ENCODE data around the gene NFXL1. TPM values are rescaled to one million over a fixed set of nuclear protein-coding genes. Genes with fewer than 3 reads are reported as not detected.

NFXL1 gene
- total and polyA plus RNA-seq, 2 of the 4 experiments (the other 2 are of a cell fraction): 13.9 to 23.1 TPM

GRCh38 chr4:47942081-47942819 is 27.9 kb upstream of the NFXL1 start:
- no peak overlapping the region for H3K9ac ChIP-seq (ENCODE audit: low read depth, low read length)
- POLR2A ChIA-PET (ENCODE audit: unreplicated experiment): no interaction called here
- no peak overlapping the region for H2BK15ac ChIP-seq (ENCODE audit: low read depth, low read length)
- H4K20me1 ChIP-seq (ENCODE audit: insufficient read depth, low read length): no peaks in the 10 kb centered on the region
- H3K18ac ChIP-seq (ENCODE audit: low read depth, low read length): no peak overlapping the region
- H3K79me1 ChIP-seq (ENCODE audit: low read depth in 1 of 2, low read length in 2 of 2): no peaks in the 10 kb centered on the region
- H3K14ac ChIP-seq (replicated peaks; ENCODE audit: low read depth, low read length): no peak overlapping the region
- H3K27me3 ChIP-seq (ENCODE audit: control insufficient read depth, insufficient read depth, low read length): peaks cover 11% of the 10 kb centered on the region
- no peak overlapping the region for H3K4me3 ChIP-seq (ENCODE audit: insufficient read depth, low read depth, low read length)
- no peak overlapping the region for H4K91ac ChIP-seq (ENCODE audit: insufficient read depth, low read depth, low read length)
- no peak overlapping the region for H2AK9ac ChIP-seq (replicated peaks; ENCODE audit: low read depth, low read length, poor library complexity)
- H3K4me2 ChIP-seq (ENCODE audit: low read depth, low read length): no peak overlapping the region
- H2AK5ac ChIP-seq (ENCODE audit: low read depth, low read length): no peak overlapping the region
- H4K5ac ChIP-seq (ENCODE audit: low read depth, low read length): no peak overlapping the region
- no TSS peak for BruUV-seq (replicated peaks)
- DNase-seq: no peak
- H3K9me1 ChIP-seq (ENCODE audit: insufficient read depth, low read length): no peaks in the 10 kb centered on the region
- H2BK20ac ChIP-seq (ENCODE audit: low read depth, low read length): no peak overlapping the region
- no peak overlapping the region for H3K27ac ChIP-seq (ENCODE audit: insufficient read depth, low read length)
- dilution Hi-C loops (cut with HindIII; ENCODE audit: low sequenced_read_pairs, unreplicated experiment) (no loop called here), intact Hi-C loops (cut with micrococcal nuclease) (no loop called here), in situ Hi-C loops (cut with MboI; ENCODE audit: low sequenced_read_pairs) (no loop called here)
- no peak overlapping the region for H3K56ac ChIP-seq (ENCODE audit: extremely low read depth, insufficient read depth, low read length)
- CTCF ChIA-PET: interaction anchor here (0.5 kb wide), 1 partner anchor 43 kb away, joined by 7 read pairs; no protein-coding TSS in a partner anchor
- H3K9me3 ChIP-seq (ENCODE audit: control insufficient read depth, insufficient read depth, low read length): no peaks in the 10 kb centered on the region
- H4K8ac ChIP-seq (ENCODE audit: low read depth in 2 of 2, low read length in 2 of 2): no peak overlapping the region
- H2BK5ac ChIP-seq (ENCODE audit: low read depth, low read length, poor library complexity, severe bottlenecking): no peak overlapping the region
- H3K23ac ChIP-seq (ENCODE audit: low read depth, low read length): no peak overlapping the region
- H2BK120ac ChIP-seq (ENCODE audit: low read depth, low read length): no peak overlapping the region
- no peak overlapping the region for H2AFZ ChIP-seq (replicated peaks; ENCODE audit: low read length, poor library complexity)
- no peaks in the 10 kb centered on the region for H3K4me1 ChIP-seq (ENCODE audit: control insufficient read depth, insufficient read depth, low read length)
- no peaks in the 10 kb centered on the region for H3K36me3 ChIP-seq (ENCODE audit: control insufficient read depth, insufficient read depth, low read length)
- no peak for TF ChIP-seq CTCF (conservative IDR thresholded peaks at IDR 0.05; ENCODE audit: low read depth, low read length)
- no peak for TF ChIP-seq POLR2A (IDR thresholded peaks at IDR 0.05; ENCODE audit: low read depth, low read length)
- no peak for TF ChIP-seq MAFK (IDR thresholded peaks at IDR 0.05; ENCODE audit: low read depth, low read length)
- no peak for TF ChIP-seq RFX5 (IDR thresholded peaks at IDR 0.05; ENCODE audit: low read depth, low read length)
- no peak for TF ChIP-seq MXI1 (IDR thresholded peaks at IDR 0.05; ENCODE audit: borderline replicate concordance, low read depth, low read length)
- no peak for TF ChIP-seq BHLHE40 (IDR thresholded peaks at IDR 0.05; ENCODE audit: low read depth, low read length)
- no peak for TF ChIP-seq RAD21 (IDR thresholded peaks at IDR 0.05; ENCODE audit: low read length)
- no peak for TF ChIP-seq CHD1 (IDR thresholded peaks at IDR 0.05; ENCODE audit: low read depth, low read length)
- TF ChIP-seq MAZ (IDR thresholded peaks at IDR 0.05; ENCODE audit: borderline replicate concordance, low read depth, low read length): no peak
- TF ChIP-seq FOS (IDR thresholded peaks at IDR 0.05; ENCODE audit: low read depth, low read length): no peak
- no peak for TF ChIP-seq NFE2L2 (IDR thresholded peaks at IDR 0.05; ENCODE audit: low read depth, low read length)
- TF ChIP-seq RCOR1 (IDR thresholded peaks at IDR 0.05; ENCODE audit: insufficient replicate concordance, low read length): no peak
- no peak for TF ChIP-seq USF2 (IDR thresholded peaks at IDR 0.05; ENCODE audit: low read depth, low read length)
- H3K4ac ChIP-seq (ENCODE audit: low read depth, low read length): no peak overlapping the region
- 8% methylated on average over 2 of the region's 10 CpGs; no CpG with 5 or more reads in 1 of the 2 experiments for WGBS, 2 experiments (ENCODE audit: extremely low coverage in 2 of 2, insufficient read length in 1 of 2)
- ATAC-seq (ENCODE audit: low read depth): no peak
